Activated naive CD8-positive, alpha-beta T cell (primary cell): ENCODE measurements around the gene CHMP3.

Experiments used
- H3K27ac Mint-ChIP-seq: one replicate; pipeline ENCODE4 v1.8.0; 2021; ENCODE audit warnings: mixed read lengths
- H3K27me3 Mint-ChIP-seq: one replicate; pipeline ENCODE4 v1.8.0; 2021; ENCODE audit warnings: mixed read lengths
- H3K36me3 Mint-ChIP-seq: one replicate; pipeline ENCODE4 v1.8.0; 2021; ENCODE audit warnings: mixed read lengths
- H3K4me1 Mint-ChIP-seq: one replicate; pipeline ENCODE4 v1.8.0; 2021; ENCODE audit warnings: low read depth, mixed read lengths
- H3K4me3 Mint-ChIP-seq: one replicate; pipeline ENCODE4 v1.8.0; 2021; ENCODE audit warnings: mild to moderate bottlenecking, mixed read lengths
- H3K9me3 Mint-ChIP-seq: one replicate; pipeline ENCODE4 v1.8.0; 2021; ENCODE audit warnings: low read depth, mixed read lengths

Gene CHMP3

DNA sequence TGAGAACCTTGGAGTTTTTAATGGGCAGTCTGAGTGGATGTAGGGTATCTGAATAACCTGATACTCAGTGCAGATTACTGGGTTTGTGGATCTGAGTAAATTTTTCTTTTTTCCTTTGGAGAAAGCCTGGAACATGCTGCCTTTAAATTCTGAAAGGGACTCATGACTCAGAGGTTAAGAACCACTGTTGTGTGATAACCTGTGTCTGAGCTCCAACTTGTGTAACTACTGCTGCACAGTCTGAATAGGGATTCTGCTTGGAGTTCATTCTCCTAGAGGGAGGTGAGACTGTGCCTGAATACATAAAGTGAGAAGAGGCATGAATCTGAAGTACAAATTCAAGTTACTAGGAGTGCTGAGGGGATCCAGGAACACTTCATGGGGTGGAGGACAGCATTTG lies 85.9 kb downstream of the CHMP3 start:
- Mint-ChIP-seq H3K9me3 (no peaks in the 10 kb centered on the region), H3K36me3 (peaks cover 16% of the 10 kb centered on the region), H3K4me1 (peaks cover 36% of the 10 kb centered on the region), H3K4me3 (no peak overlapping the region), H3K27me3 (no peaks in the 10 kb centered on the region), H3K27ac (peak overlapping the region; percentile 77)

DNA sequence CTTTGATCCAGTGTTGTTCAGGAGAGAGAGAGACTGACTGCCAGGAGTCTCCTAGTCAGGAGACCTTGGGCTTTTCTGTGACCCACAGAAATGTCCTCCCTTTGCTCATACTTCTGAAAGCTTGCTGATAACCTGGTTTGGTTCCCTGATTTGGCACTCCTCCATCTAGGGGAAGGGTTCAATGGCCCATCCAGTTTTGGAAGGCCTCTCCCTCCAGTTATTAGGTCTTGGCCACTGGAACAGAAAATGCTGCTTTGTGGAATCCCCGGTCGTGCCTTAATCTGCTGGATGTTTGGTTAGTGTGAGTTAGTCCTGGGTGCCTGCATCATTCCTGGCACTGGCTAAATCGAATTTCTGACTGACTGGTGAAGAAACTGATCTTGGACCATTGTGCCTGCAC lies 86.3 kb downstream of the CHMP3 start:
- H3K36me3 Mint-ChIP-seq: peaks cover 16% of the 10 kb centered on the region
- no peaks in the 10 kb centered on the region for H3K27me3 Mint-ChIP-seq
- H3K4me3 Mint-ChIP-seq: no peak overlapping the region
- no peaks in the 10 kb centered on the region for H3K9me3 Mint-ChIP-seq
- peaks cover 34% of the 10 kb centered on the region for H3K4me1 Mint-ChIP-seq
- H3K27ac Mint-ChIP-seq: peak overlapping the region; percentile 85

DNA sequence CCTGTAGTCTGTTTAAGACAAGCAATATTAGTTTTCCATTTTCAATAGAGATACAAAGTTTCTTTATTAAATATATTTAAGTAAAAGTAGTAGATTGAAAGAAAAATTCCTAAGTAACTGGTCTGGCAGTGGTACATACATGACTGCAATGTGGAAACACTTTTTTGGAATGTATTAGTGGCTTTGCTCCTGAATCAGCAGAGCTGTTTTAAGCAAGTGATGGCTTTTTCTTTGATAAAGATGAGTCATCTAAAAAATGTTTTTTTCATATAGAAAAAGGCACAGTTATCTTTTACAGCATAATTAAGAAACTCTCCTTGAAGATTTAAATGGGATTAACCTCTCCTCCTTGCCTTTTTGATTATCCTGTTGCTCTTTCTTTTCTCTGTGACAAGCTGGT lies 87.2 kb downstream of the CHMP3 start:
- no peaks in the 10 kb centered on the region for H3K27me3 Mint-ChIP-seq
- peaks cover 16% of the 10 kb centered on the region for H3K36me3 Mint-ChIP-seq
- H3K4me1 Mint-ChIP-seq: peaks cover 36% of the 10 kb centered on the region
- H3K4me3 Mint-ChIP-seq: no peak overlapping the region
- peak overlapping the region; percentile 85 for H3K27ac Mint-ChIP-seq
- no peaks in the 10 kb centered on the region for H3K9me3 Mint-ChIP-seq

DNA sequence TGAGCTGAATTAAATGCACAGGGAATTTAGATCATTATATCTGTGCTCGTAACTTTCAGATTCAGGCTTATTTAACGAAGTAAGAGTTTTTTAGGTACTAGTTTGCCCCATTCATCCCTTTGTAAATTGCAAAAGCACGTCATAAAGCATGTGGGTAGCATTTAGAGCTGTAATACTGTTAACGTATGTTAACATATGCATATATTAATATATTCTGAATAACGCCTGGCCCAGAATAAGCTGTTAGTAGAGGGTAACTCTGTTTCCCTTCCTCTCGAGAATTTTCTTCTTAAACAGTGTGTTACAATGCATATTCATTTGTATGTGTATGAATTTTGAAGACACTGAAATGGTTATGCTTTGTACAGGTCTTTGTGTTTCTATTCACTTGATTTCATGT lies 91.6 kb downstream of the CHMP3 start:
- Mint-ChIP-seq H3K4me1 (peaks cover 56% of the 10 kb centered on the region), H3K4me3 (no peak overlapping the region), H3K27ac (peak overlapping the region; percentile 74), H3K36me3 (peaks cover 6% of the 10 kb centered on the region), H3K27me3 (no peaks in the 10 kb centered on the region), H3K9me3 (no peaks in the 10 kb centered on the region)

DNA sequence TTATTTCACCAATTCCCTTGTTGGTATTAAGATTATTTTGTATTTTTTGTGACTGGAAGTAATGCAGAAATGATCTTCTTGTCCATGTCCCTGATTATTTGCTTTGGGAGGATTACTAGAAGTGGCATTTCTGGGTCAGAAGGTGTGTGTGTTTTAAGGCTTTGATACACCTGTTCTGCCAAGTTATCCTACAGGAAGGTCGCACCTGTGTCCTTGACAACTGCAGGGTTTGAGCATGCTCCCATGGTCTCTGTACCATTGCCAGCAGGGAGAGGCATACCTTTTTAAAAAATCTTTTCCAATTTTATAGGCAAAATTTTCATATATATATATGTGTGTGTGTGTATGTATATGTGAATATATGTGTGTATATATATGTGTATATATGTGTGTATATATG lies 92.4 kb downstream of the CHMP3 start:
- Mint-ChIP-seq H3K4me1 (peaks cover 54% of the 10 kb centered on the region), H3K27me3 (no peaks in the 10 kb centered on the region), H3K4me3 (no peak overlapping the region), H3K36me3 (peaks cover 3% of the 10 kb centered on the region), H3K27ac (no peak overlapping the region), H3K9me3 (no peaks in the 10 kb centered on the region)

DNA sequence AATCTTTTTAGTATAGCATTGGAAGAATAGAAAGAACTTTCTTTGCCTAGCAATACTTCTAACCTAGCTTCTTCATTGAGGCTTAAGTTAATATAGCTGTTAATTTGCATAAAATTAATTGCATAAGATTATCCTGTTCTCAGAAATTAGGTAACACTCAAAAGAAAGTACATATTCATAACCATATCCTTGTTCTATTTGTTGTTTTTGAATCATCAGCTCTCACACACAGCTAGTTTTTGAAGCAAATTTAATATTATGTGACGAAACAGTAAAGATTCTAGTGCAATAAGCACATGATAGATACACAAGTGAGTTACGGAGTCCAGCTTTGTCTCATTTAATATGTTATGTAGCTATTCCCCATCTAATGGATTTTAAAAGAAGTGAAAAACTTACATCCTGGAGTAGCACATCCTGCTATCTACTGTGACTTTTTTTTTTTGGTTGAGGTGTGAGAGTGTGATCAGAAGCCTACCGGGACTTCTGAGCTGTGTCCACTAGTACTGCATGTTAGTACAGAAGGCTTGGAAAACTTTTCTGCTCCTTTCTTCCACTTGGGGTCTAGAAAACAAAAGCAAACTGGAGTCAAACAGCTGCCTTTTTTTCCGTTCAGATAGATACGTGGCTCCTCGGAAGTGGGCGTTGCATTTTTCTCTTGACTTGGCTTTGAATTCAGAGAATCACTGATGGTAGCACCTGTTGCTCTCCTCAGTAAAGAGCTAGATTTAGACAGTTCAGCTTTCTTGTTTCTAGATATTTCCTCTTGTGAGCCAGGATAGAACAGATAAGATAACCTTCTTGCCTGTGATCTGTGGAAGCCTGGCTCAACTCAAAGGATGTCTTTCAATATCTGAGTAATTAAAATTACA lies 94.8 kb downstream of the CHMP3 start:
- H3K4me1 Mint-ChIP-seq: peaks cover 55% of the 10 kb centered on the region
- no peaks in the 10 kb centered on the region for H3K9me3 Mint-ChIP-seq
- no peaks in the 10 kb centered on the region for H3K27me3 Mint-ChIP-seq
- H3K27ac Mint-ChIP-seq: peak overlapping the region; percentile 73
- peak overlapping the region; percentile 24 for H3K4me3 Mint-ChIP-seq
- peaks cover 7% of the 10 kb centered on the region for H3K36me3 Mint-ChIP-seq

DNA sequence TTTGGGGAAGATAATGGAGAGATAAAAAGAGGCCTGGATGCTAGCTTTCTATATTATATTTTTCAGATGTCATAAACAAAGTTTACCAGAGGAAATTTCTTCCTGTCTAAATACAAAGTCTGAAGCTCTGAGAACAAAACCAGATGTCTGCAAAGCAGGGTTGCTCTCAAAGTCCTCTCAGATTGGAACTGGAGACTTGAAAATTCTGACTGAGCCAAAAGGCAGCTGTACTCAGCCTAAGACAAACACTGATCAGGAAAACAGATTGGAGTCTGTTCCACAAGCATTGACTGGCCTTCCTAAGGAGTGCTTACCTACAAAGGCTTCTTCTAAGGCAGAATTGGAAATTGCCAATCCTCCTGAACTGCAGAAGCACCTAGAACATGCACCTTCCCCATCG lies 96.9 kb downstream of the CHMP3 start:
- H3K4me1 Mint-ChIP-seq: peaks cover 44% of the 10 kb centered on the region
- H3K4me3 Mint-ChIP-seq: no peak overlapping the region
- H3K36me3 Mint-ChIP-seq: peaks cover 15% of the 10 kb centered on the region
- no peaks in the 10 kb centered on the region for H3K27me3 Mint-ChIP-seq
- H3K27ac Mint-ChIP-seq: peak overlapping the region; percentile 29
- H3K9me3 Mint-ChIP-seq: no peaks in the 10 kb centered on the region

DNA sequence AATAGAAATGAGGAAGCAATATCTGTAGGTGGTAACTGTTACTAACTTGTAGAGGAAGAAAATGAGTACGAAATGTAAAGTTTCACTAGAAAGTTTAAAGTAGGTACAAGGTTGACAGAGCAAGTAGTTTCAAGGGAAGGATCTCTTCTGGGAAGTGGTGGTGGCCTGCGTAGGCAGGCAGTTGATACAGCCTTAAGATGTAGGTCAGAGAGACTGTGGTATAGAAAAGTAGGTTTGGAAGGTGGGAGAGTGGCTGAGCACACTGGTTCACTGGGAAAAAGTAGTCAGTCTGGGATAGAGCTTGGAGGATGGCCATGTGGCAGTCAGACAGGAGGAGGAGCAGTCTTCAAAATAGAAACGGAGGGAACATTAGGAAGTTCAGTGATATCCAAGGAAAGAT lies 98.6 kb downstream of the CHMP3 start:
- Mint-ChIP-seq H3K36me3 (peaks cover 20% of the 10 kb centered on the region), H3K27me3 (no peaks in the 10 kb centered on the region), H3K4me1 (peaks cover 46% of the 10 kb centered on the region), H3K9me3 (no peaks in the 10 kb centered on the region), H3K4me3 (no peak overlapping the region), H3K27ac (peak overlapping the region; percentile 4)

DNA sequence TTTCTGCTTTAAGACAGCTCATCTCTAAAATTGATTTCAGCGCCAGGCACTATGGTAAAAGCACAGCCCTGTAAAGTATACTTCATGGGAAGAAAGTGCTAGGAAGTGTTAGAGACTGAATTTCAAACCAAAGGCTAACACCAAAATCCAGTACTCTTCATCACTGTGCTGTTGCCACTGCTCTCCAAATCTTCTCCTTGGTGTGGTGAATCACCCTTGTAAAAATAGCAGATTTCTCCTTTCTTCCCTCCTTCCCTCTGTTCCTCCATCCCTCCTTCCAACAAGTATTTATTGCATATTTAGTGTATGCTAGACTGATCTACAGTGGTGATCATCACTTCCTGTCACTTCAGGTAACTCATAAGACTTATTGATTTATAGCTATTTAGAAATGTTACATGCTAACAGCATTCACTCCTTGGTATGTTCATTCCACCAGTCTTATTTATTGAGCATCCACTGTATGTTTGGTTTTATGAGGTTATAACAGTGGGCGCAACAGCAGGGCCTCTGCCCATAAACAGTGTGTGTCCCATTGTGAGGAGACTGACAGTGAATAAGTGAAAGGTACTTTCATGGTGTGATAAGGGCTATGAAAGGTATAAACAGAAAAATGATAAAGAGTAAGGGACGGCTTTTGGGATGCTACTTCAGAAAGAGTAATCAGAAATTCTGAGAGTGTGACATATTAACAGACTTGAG lies 102.0 kb downstream of the CHMP3 start:
- Mint-ChIP-seq H3K36me3 (peaks cover 32% of the 10 kb centered on the region), H3K27me3 (no peaks in the 10 kb centered on the region), H3K4me3 (no peak overlapping the region), H3K4me1 (peaks cover 30% of the 10 kb centered on the region), H3K27ac (peak overlapping the region; percentile 36), H3K9me3 (no peaks in the 10 kb centered on the region)

DNA sequence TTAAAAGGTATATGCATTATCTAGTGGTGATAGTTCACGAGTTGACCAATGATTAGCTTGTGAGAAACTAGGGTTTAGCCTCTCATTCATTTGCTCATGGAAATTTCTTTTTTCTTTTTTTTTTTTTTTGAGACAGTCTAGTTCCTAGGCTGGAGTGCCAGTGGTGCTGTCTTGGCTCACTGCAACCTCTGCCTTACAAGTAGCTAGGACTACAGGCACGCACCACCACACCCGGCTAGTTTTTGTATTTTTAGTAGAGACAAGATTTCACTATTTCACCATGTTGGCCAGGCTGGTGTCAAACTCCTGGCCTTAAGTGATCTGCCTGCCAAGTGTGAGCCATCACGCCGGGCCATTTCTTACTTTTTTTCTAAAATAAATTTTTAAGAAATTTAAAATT lies 108.1 kb downstream of the CHMP3 start:
- Mint-ChIP-seq H3K36me3 (peaks cover 24% of the 10 kb centered on the region), H3K9me3 (no peaks in the 10 kb centered on the region), H3K27me3 (no peaks in the 10 kb centered on the region), H3K4me3 (no peak overlapping the region), H3K27ac (no peak overlapping the region), H3K4me1 (peaks cover 24% of the 10 kb centered on the region)

DNA sequence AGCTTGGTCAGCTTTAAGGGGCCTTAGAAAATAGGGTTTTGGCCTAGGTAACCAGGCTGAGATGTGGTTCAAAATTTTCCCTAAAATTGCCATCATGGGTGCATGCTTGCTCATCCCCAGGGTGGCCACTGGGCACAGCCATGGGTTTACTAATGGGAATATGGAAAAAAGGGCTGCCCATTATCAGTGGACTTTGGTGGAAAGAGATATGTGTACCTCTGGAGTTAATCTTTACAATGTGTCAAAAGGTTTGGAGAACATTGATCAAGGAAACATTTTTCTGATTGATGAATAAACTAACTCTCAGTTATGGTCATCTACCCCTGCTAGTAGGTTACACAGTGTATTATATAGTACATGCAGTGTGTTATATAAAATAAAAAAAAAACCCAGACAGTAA lies 109.0 kb downstream of the CHMP3 start:
- Mint-ChIP-seq H3K9me3 (no peaks in the 10 kb centered on the region), H3K27me3 (no peaks in the 10 kb centered on the region), H3K36me3 (peaks cover 22% of the 10 kb centered on the region), H3K27ac (no peak overlapping the region), H3K4me1 (peaks cover 30% of the 10 kb centered on the region), H3K4me3 (no peak overlapping the region)

DNA sequence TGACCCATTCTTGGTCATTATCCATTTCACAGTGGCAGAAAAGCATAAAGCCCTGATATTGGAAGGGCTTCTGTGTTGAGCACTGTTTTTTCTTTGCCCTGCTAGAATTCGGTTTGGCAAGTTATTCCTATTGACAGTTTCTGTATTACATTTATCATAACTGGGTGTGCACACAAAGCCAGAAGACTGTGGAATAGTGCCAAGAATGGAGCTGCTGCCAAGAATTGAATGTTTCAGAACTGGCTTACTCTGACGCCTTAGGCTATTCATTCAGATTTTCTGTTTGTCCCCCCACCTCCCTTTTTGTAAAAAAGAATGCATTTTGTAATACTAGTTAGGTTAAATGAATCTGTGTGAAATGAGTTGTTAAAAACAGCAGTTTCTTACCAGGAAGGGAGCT lies 109.4 kb downstream of the CHMP3 start:
- peaks cover 19% of the 10 kb centered on the region for H3K36me3 Mint-ChIP-seq
- H3K4me3 Mint-ChIP-seq: no peak overlapping the region
- H3K27me3 Mint-ChIP-seq: no peaks in the 10 kb centered on the region
- no peaks in the 10 kb centered on the region for H3K9me3 Mint-ChIP-seq
- no peak overlapping the region for H3K27ac Mint-ChIP-seq
- H3K4me1 Mint-ChIP-seq: peaks cover 33% of the 10 kb centered on the region
